Panc1 (cell line): ENCODE results near the gene CHRNA5. TPM values are rescaled to one million over a fixed set of nuclear protein-coding genes. Genes with fewer than 3 reads are reported as not detected.

Experiments
- ATAC-seq: fragments of 200-7000 bp; cut with Tn5 transposase; 2 replicates; pipeline ENCODE4 v1.9.1; 2020; ENCODE audit warnings: mild to moderate bottlenecking, moderate library complexity
- BruUV-seq: library from RNA; stranded (reverse); fragments of 400-500 nt; replicated peaks from 2 replicates; lab custom pipeline; 2021; lab: Mats Ljungman, UMichigan
- CTCF ChIA-PET: fragments of 300-600 bp; sonication (Branson Sonifier 250); formaldehyde crosslinking; loops from one replicate; lab custom pipeline; 2022; ENCODE audit warnings: antibody characterized with exemption; lab: Charles Lee
- POLR2A ChIA-PET: fragments of 300-600 bp; sonication (Branson Sonifier 250); formaldehyde crosslinking; loops from one replicate; lab custom pipeline; 2022; ENCODE audit warnings: antibody characterized with exemption; lab: Charles Lee
- DNase-seq: peaks from one replicate; pipeline ENCODE4 v3.0.0-alpha.2; 2010; ENCODE audit warnings: low read depth, low spot score
- H3K27ac ChIP-seq: 2 replicates; pipeline ENCODE4 v1.5.1; 2011; ENCODE audit warnings: mild to moderate bottlenecking, low read length, inconsistent platforms
- H3K27me3 ChIP-seq: fragments of 200-500 bp; sonication (Bioruptor generic); 2 replicates; pipeline ENCODE4 v1.6.0; 2014; ENCODE audit warnings: low read length, inconsistent platforms; ENCODE audit not compliant: control insufficient read depth, insufficient read depth
- H3K36me3 ChIP-seq: fragments of 200-500 bp; sonication (Bioruptor generic); 2 replicates; pipeline ENCODE4 v1.5.1; 2014; ENCODE audit warnings: inconsistent platforms, mild to moderate bottlenecking, low read length, moderate library complexity; ENCODE audit not compliant: control insufficient read depth, insufficient read depth
- H3K4me1 ChIP-seq: 2 replicates; pipeline ENCODE4 v1.5.1; 2011; ENCODE audit warnings: inconsistent platforms, mild to moderate bottlenecking, low read length, moderate library complexity; ENCODE audit not compliant: control insufficient read depth, insufficient read depth
- H3K4me3 ChIP-seq, 2 experiments: 2 replicates each; pipeline ENCODE4 v1.5.1; 2011 to 2012; ENCODE audit warnings: low read depth in 2 of 2, low read length in 2 of 2, mild to moderate bottlenecking in 2 of 2, inconsistent platforms in 1 of 2, moderate library complexity in 1 of 2
- H3K9me3 ChIP-seq: fragments of 200-500 bp; sonication (Bioruptor generic); 2 replicates; pipeline ENCODE4 v1.5.1; 2014; ENCODE audit warnings: low read depth, mild to moderate bottlenecking, inconsistent platforms, low read length, moderate library complexity; ENCODE audit not compliant: control insufficient read depth, insufficient read depth
- POLR2AphosphoS5 ChIP-seq: IDR thresholded peaks from 2 replicates; pipeline ENCODE4 v1.6.1; 2012; ENCODE audit warnings: mild to moderate bottlenecking, low read depth, low read length, moderate library complexity
- SIN3A ChIP-seq: IDR thresholded peaks from 2 replicates; pipeline ENCODE4 v1.6.1; 2012; ENCODE audit warnings: low read depth, mild to moderate bottlenecking, low read length, moderate library complexity, borderline replicate concordance; ENCODE audit not compliant: insufficient read depth
- TCF7L2 ChIP-seq: IDR thresholded peaks from 2 replicates; pipeline ENCODE4 v1.6.1; 2011; ENCODE audit warnings: mild to moderate bottlenecking, low read depth, low read length, inconsistent platforms
- in situ Hi-C: cut with HindIII; loops from 2 replicates; pipeline ENCODE4 v1.10.0; 2016; ENCODE audit warnings: low sequenced_read_pairs, low pct_unique_long_range_greater_than_20kb
- intact Hi-C: fragments of 100-400 bp; cut with micrococcal nuclease; formaldehyde crosslinking; loops from one replicate; pipeline ENCODE4 v1.10.0; 2022; ENCODE audit not compliant: unreplicated experiment
- total RNA-seq: library from RNA; stranded (reverse); gene quantifications from one replicate; pipeline ENCODE4 v1.2.1, GENCODE V29; 2021; ENCODE audit not compliant: unreplicated experiment
- TF ChIP-seq, protein P1 (sequence below), 2 experiments: IDR thresholded peaks; 2 replicates each; pipeline ENCODE4 v1.6.1; 2011 to 2012; ENCODE audit warnings: low read depth in 2 of 2, control low read depth in 1 of 2, low read length in 1 of 2, mild to moderate bottlenecking in 1 of 2, moderate library complexity in 1 of 2; ENCODE audit not compliant: insufficient read depth in 1 of 2
- TF ChIP-seq, protein P2 (sequence below): fragments of 450-650 bp; IDR thresholded peaks from 2 replicates; pipeline ENCODE4 v1.5.1; 2017; ENCODE audit warnings: mild to moderate bottlenecking

The CHRNA5 gene
- total RNA-seq, 1 experiment from 2014 or later, result 52.4 TPM

- ChIA-PET POLR2A (interaction anchor here (0.7 kb wide), 1 partner anchor 42 kb away, joined by 3 read pairs; no protein-coding TSS in a partner anchor), CTCF (no interaction called here)
- no TSS peak for BruUV-seq
- intact Hi-C loops (no loop called here), in situ Hi-C loops (no loop called here)
- H3K4me3 ChIP-seq, result no peak overlapping the region
- no peaks in the 10 kb centered on the region for H3K4me1 ChIP-seq
- H3K27me3 ChIP-seq, result peaks cover 4% of the 10 kb centered on the region
- H3K27ac ChIP-seq, result no peak overlapping the region
- no peak for ATAC-seq
- TF ChIP-seq TCF7L2 (no peak), POLR2AphosphoS5 (no peak), SIN3A (no peak)
- TF ChIP-seq, protein P1, sequence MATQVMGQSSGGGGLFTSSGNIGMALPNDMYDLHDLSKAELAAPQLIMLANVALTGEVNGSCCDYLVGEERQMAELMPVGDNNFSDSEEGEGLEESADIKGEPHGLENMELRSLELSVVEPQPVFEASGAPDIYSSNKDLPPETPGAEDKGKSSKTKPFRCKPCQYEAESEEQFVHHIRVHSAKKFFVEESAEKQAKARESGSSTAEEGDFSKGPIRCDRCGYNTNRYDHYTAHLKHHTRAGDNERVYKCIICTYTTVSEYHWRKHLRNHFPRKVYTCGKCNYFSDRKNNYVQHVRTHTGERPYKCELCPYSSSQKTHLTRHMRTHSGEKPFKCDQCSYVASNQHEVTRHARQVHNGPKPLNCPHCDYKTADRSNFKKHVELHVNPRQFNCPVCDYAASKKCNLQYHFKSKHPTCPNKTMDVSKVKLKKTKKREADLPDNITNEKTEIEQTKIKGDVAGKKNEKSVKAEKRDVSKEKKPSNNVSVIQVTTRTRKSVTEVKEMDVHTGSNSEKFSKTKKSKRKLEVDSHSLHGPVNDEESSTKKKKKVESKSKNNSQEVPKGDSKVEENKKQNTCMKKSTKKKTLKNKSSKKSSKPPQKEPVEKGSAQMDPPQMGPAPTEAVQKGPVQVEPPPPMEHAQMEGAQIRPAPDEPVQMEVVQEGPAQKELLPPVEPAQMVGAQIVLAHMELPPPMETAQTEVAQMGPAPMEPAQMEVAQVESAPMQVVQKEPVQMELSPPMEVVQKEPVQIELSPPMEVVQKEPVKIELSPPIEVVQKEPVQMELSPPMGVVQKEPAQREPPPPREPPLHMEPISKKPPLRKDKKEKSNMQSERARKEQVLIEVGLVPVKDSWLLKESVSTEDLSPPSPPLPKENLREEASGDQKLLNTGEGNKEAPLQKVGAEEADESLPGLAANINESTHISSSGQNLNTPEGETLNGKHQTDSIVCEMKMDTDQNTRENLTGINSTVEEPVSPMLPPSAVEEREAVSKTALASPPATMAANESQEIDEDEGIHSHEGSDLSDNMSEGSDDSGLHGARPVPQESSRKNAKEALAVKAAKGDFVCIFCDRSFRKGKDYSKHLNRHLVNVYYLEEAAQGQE (IDR thresholded peaks at IDR 0.05; ENCODE audit: insufficient read depth in 1 of 2, low read depth in 2 of 2, low read length in 1 of 2), result no peak
- TF ChIP-seq, protein P2, sequence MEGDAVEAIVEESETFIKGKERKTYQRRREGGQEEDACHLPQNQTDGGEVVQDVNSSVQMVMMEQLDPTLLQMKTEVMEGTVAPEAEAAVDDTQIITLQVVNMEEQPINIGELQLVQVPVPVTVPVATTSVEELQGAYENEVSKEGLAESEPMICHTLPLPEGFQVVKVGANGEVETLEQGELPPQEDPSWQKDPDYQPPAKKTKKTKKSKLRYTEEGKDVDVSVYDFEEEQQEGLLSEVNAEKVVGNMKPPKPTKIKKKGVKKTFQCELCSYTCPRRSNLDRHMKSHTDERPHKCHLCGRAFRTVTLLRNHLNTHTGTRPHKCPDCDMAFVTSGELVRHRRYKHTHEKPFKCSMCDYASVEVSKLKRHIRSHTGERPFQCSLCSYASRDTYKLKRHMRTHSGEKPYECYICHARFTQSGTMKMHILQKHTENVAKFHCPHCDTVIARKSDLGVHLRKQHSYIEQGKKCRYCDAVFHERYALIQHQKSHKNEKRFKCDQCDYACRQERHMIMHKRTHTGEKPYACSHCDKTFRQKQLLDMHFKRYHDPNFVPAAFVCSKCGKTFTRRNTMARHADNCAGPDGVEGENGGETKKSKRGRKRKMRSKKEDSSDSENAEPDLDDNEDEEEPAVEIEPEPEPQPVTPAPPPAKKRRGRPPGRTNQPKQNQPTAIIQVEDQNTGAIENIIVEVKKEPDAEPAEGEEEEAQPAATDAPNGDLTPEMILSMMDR, result no peak
- no peak for DNase-seq
- no peaks in the 10 kb centered on the region for H3K9me3 ChIP-seq
- H3K36me3 ChIP-seq, result no peaks in the 10 kb centered on the region
Observed at GRCh38 chr15:78625606-78626280, 60.4 kb downstream of the CHRNA5 start.

DNA sequence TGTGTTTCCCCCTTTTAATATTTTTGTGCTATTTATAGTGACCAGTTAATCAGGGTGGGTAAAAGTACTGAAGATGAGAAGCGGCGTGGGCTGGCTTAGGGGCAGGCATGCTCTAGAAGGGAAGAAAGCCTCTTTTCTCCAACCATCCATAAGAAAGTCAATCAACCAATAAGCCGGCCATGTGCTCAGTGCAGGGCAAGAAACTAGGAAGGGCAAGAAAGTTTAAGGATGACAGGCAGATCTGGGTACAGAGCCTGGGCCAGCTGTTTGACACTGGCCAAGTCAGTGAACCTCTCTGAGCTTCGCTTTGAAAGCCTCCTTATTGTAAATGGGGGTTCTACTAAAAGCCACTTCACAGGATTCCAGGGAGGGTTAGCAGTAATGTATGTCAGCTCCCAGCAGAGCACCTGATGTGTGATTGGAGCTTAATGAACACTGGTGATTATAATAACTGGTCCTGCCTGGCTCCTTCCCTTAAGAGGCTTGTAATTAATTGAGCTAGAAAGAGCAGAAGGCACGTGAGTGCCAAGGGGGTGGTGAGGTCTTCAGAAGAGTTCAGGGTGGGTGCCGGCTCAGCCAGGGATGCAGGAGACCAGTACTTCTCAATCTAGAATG lies 61.2 kb downstream of the CHRNA5 start:
- Histone ChIP-seq H3K4me3 (no peak overlapping the region), H3K4me1 (no peaks in the 10 kb centered on the region), H3K9me3 (no peaks in the 10 kb centered on the region), H3K36me3 (no peaks in the 10 kb centered on the region), H3K27ac (no peak overlapping the region), H3K27me3 (peaks cover 4% of the 10 kb centered on the region; the same call in 1 of the 2 replicates)
- CTCF ChIA-PET, result interaction anchor here (1.4 kb wide), 1 partner anchor 12 kb away, joined by 4 read pairs; no protein-coding TSS in a partner anchor
- in situ Hi-C loops (no loop called here), intact Hi-C loops (no loop called here)
- TF ChIP-seq, protein P2, result no peak
- TF ChIP-seq POLR2AphosphoS5, result no peak
- TF ChIP-seq, protein P1 (IDR thresholded peaks at IDR 0.05; ENCODE audit: insufficient read depth in 1 of 2, low read depth in 2 of 2, low read length in 1 of 2), result no peak
- no TSS peak for BruUV-seq
- ATAC-seq (no peak), DNase-seq (no peak)
- POLR2A ChIA-PET, result no interaction called here
